HG03469 (cell line): ENCODE measurements around the gene RBFA.
"Not testable (repeated sequence)": the region's sequence is repeated elsewhere in the genome, so short reads cannot be mapped to it uniquely, and the experiment has no call there.

Experiments
- ATAC-seq: cut with Tn5 transposase; IDR thresholded peaks from one replicate; pipeline ENCODE4 v1.9.1; 2021; ENCODE audit warnings: mild to moderate bottlenecking, moderate library complexity, moderate number of reproducible peaks; ENCODE audit not compliant: unreplicated experiment

Gene RBFA

GRCh38 chr18:80034068-80034851 is at the start of gene RBFA:
TSS of gene RBFA (plus strand) at chr18:80034434. CDS start at chr18:80034496, 62 bp downstream.
- peak; percentile 53 for ATAC-seq

GRCh38 chr18:79985172-79985571 is 49.1 kb upstream of the RBFA start:
- ATAC-seq = no peak

- no peak for ATAC-seq
Measured at GRCh38 chr18:79986726-79987125, 47.5 kb upstream of the RBFA start.

- no peak for ATAC-seq
Measured at GRCh38 chr18:79987566-79987965, 46.7 kb upstream of the RBFA start.

GRCh38 chr18:79988071-79988450 is 46.2 kb upstream of the RBFA start:
- peak; percentile 29 for ATAC-seq

GRCh38 chr18:79988451-79989194 is 45.6 kb upstream of the RBFA start, which contains the start of gene TXNL4A:
TSS of gene TXNL4A (minus strand) at chr18:79988563. CDS start at chr18:79988392, 171 bp downstream.
- ATAC-seq = peak; percentile 95

- ATAC-seq = no peak
Measured at GRCh38 chr18:79989195-79989497, 45.1 kb upstream of the RBFA start.

GRCh38 chr18:79991494-79991893 is 42.7 kb upstream of the RBFA start:
- no peak for ATAC-seq

- not testable (repeated sequence) for ATAC-seq
Measured at GRCh38 chr18:79999701-80000100, 34.5 kb upstream of the RBFA start.

- ATAC-seq = no peak
Measured at GRCh38 chr18:80000877-80001276, 33.4 kb upstream of the RBFA start.

GRCh38 chr18:80002468-80002867 is 31.8 kb upstream of the RBFA start:
- no peak for ATAC-seq

- no peak for ATAC-seq
Measured at GRCh38 chr18:80004600-80005342, 29.5 kb upstream of the RBFA start.

GRCh38 chr18:80006724-80007123 is 27.5 kb upstream of the RBFA start:
- ATAC-seq = no peak

- ATAC-seq = no peak
Measured at GRCh38 chr18:80009661-80010550, 24.3 kb upstream of the RBFA start.

GRCh38 chr18:80010551-80010906 is 23.7 kb upstream of the RBFA start:
- no peak for ATAC-seq

GRCh38 chr18:80011496-80012137 is 22.6 kb upstream of the RBFA start:
- not testable (repeated sequence) for ATAC-seq

- ATAC-seq = no peak
Measured at GRCh38 chr18:80012714-80013113, 21.5 kb upstream of the RBFA start.

- no peak for ATAC-seq
Measured at GRCh38 chr18:80022613-80023012, 11.6 kb upstream of the RBFA start.

GRCh38 chr18:80023173-80023572 is 11.1 kb upstream of the RBFA start:
- ATAC-seq = no peak

GRCh38 chr18:80026363-80026762 is 7.9 kb upstream of the RBFA start:
- no peak for ATAC-seq
